SU-DHL-6 (cell line): ENCODE data around the gene PPP1R11.

Source experiments
- EZH2phosphoT487 ChIP-seq: fragments of 200-600 bp; sonication (generic), shearing (Covaris generic); conservative IDR thresholded peaks from 2 replicates; pipeline ENCODE4 v1.6.1; 2018; ENCODE audit warnings: mild to moderate bottlenecking, antibody characterized with exemption, low read length, moderate library complexity, mixed read lengths
- TF ChIP-seq, protein P1 (sequence below): fragments of 200-600 bp; sonication (generic); IDR thresholded peaks from one replicate; pipeline ENCODE4 v1.5.1; 2017; ENCODE audit warnings: antibody characterized with exemption, mild to moderate bottlenecking, low read length, moderate library complexity; ENCODE audit not compliant: insufficient read depth, poor library complexity, severe bottlenecking

DNA sequence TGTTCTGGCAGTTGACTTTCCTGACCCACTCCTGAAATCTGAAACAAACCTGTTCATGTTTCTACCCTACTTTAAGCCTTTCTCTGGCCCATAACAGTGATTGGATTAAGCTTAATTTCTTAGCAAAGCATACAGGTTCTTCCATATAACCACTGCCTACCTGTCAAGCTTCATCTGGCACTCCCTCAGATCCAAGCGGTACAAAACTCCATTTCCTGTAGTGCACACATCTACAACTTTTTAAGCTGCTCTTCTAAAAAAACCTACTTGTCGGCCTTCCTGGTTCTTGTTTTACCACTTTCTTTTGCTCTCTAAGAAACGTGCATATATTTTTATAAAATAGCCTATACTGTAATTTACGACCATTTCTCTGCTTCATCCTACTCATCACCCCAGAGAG is 916 bp upstream of the PPP1R11 start:
- TF ChIP-seq, protein P1, sequence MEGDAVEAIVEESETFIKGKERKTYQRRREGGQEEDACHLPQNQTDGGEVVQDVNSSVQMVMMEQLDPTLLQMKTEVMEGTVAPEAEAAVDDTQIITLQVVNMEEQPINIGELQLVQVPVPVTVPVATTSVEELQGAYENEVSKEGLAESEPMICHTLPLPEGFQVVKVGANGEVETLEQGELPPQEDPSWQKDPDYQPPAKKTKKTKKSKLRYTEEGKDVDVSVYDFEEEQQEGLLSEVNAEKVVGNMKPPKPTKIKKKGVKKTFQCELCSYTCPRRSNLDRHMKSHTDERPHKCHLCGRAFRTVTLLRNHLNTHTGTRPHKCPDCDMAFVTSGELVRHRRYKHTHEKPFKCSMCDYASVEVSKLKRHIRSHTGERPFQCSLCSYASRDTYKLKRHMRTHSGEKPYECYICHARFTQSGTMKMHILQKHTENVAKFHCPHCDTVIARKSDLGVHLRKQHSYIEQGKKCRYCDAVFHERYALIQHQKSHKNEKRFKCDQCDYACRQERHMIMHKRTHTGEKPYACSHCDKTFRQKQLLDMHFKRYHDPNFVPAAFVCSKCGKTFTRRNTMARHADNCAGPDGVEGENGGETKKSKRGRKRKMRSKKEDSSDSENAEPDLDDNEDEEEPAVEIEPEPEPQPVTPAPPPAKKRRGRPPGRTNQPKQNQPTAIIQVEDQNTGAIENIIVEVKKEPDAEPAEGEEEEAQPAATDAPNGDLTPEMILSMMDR = no peak
- no peak for TF ChIP-seq EZH2phosphoT487
